OCI-LY1 (cell line): ENCODE data around the gene TXNRD2.

Experiments
- EZH2 ChIP-seq: fragments of 200-600 bp; sonication (generic), shearing (Covaris generic); IDR thresholded peaks from 2 replicates; pipeline ENCODE4 v1.8.0; 2017; ENCODE audit warnings: borderline replicate concordance, mixed run types, mild to moderate bottlenecking, antibody characterized with exemption, low read length, moderate library complexity, mixed read lengths
- TF ChIP-seq, protein P1 (sequence below): fragments of 200-600 bp; sonication (generic), shearing (Covaris generic); IDR thresholded peaks from 2 replicates; pipeline ENCODE4 v1.5.1; 2017; ENCODE audit warnings: mild to moderate bottlenecking, antibody characterized with exemption, low read length, moderate library complexity, mixed read lengths

DNA sequence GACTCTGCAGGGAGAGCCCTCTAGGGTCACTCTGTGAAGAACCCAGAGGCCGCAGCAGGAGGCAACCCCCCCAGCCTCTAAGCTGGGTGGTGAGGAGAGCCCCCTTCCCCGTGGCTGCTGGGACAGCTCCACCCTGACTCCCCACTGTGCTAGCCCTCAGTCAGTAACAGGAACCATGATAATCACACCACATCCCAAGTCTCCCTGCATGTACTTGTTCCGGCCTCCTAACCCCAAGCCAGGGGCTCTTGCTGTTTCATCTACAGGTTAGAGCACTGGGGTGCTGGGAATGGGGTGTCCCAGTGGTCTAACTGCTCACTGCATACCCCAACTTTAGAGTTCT is 48.1 kb upstream of the TXNRD2 start:
- TF ChIP-seq EZH2 = no peak
- TF ChIP-seq, protein P1, sequence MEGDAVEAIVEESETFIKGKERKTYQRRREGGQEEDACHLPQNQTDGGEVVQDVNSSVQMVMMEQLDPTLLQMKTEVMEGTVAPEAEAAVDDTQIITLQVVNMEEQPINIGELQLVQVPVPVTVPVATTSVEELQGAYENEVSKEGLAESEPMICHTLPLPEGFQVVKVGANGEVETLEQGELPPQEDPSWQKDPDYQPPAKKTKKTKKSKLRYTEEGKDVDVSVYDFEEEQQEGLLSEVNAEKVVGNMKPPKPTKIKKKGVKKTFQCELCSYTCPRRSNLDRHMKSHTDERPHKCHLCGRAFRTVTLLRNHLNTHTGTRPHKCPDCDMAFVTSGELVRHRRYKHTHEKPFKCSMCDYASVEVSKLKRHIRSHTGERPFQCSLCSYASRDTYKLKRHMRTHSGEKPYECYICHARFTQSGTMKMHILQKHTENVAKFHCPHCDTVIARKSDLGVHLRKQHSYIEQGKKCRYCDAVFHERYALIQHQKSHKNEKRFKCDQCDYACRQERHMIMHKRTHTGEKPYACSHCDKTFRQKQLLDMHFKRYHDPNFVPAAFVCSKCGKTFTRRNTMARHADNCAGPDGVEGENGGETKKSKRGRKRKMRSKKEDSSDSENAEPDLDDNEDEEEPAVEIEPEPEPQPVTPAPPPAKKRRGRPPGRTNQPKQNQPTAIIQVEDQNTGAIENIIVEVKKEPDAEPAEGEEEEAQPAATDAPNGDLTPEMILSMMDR = no peak
